Measurements from ENCODE around the gene TM4SF4. TPM values are rescaled to one million over a fixed set of nuclear protein-coding genes. Genes with fewer than 3 reads are reported as not detected.

The TM4SF4 gene
- total and polyA plus RNA-seq, 12 donors = not detected

DNA sequence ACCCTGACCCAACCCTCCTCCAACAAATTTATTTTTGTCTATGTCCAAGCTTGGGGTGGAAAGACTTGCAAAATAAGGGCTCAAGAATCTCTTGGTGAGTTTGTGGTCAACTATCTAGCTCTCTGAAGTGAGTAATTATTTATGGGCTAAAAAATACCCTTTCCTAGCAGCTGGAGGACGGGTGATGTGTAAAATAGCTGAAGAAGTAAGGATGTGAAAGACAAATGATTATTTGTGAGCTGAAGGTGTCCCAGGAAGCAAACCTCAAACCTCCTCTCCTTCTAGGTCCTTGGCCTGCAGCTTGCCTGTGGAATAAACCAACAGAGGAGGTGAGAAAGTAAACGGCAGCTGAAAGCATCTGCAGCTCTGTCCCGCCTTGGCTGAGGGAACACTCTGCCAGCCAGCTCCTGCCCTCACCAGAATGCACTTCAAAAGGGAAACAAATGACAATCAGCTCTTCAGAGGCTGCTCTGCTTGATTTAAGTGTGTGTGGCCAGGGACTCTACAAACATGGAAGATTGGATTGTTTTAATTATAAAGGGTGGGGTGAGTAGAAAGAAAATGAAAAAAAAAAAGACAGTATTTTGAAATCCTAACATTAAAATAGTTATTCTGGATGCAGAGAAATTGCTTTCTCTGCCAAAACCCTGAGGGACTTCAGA, 60.3 kb downstream of the TM4SF4 start:
- Histone ChIP-seq H3K27ac (peak overlapping the region in 6 of 10 donors; percentile 1 to 37 (median 14)), H3K27me3 (no peaks in the 10 kb centered on the region), H3K36me3 (peaks cover 0 to 2% (median 0%) of the 10 kb centered on the region in 9 donors), H3K4me1 (peaks cover 8 to 71% (median 48%) of the 10 kb centered on the region in 9 donors), H3K9me3 (no peaks in the 10 kb centered on the region), H3K4me3 (no peak overlapping the region)
- intact Hi-C loops (cut with DNase I) = loop anchor here in 7 of 10 donors (5.0 to 10.0 kb wide), 5 partner anchors 32 to 182 kb away; partner anchors contain the start of gene WWTR1 (in 3 of the 7)
- TF ChIP-seq, protein P1, sequence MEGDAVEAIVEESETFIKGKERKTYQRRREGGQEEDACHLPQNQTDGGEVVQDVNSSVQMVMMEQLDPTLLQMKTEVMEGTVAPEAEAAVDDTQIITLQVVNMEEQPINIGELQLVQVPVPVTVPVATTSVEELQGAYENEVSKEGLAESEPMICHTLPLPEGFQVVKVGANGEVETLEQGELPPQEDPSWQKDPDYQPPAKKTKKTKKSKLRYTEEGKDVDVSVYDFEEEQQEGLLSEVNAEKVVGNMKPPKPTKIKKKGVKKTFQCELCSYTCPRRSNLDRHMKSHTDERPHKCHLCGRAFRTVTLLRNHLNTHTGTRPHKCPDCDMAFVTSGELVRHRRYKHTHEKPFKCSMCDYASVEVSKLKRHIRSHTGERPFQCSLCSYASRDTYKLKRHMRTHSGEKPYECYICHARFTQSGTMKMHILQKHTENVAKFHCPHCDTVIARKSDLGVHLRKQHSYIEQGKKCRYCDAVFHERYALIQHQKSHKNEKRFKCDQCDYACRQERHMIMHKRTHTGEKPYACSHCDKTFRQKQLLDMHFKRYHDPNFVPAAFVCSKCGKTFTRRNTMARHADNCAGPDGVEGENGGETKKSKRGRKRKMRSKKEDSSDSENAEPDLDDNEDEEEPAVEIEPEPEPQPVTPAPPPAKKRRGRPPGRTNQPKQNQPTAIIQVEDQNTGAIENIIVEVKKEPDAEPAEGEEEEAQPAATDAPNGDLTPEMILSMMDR (IDR thresholded peaks at IDR 0.05) = no peak
- ATAC-seq (peak in 6 of 8 donors; percentile 11 to 67 (median 42)), DNase-seq (no peak)
- 39 to 47% methylated on average over 3 of the region's 3 CpGs for WGBS, 2 donors

DNA sequence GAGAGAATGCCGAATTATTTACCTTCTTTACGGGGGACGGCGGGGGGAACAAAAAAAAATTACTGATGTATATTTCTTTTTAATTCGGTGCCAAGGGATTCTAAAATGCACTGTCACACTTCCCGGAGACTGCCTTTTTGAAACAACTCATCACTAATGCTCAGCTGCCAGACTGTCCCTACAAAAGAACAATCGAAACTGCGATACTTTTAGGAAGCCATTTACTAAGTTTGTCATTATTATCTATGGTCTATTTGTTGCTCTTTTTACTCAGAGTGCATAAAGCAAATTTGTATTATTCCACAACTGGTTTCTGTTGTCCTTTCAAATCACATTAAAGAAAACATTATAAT, 60.8 kb downstream of the TM4SF4 start:
- Histone ChIP-seq H3K27ac (peak overlapping the region in 4 of 10 donors; percentile 1 to 33 (median 4)), H3K9me3 (no peaks in the 10 kb centered on the region), H3K4me3 (no peak overlapping the region), H3K4me1 (peaks cover 8 to 74% (median 50%) of the 10 kb centered on the region in 9 donors), H3K27me3 (no peaks in the 10 kb centered on the region), H3K36me3 (no peaks in the 10 kb centered on the region)
- TF ChIP-seq, protein P1 (IDR thresholded peaks at IDR 0.05) = no peak
- ATAC-seq (no peak), DNase-seq (no peak)
- intact Hi-C loops (cut with DNase I) = loop anchor here in 3 of 10 donors (5.0 to 10.0 kb wide), 3 partner anchors 119 to 129 kb away; partner anchors contain the start of gene WWTR1 (in 2 of the 3)
- 58% methylated on average over 8 of the region's 8 CpGs for WGBS, 2 donors

DNA sequence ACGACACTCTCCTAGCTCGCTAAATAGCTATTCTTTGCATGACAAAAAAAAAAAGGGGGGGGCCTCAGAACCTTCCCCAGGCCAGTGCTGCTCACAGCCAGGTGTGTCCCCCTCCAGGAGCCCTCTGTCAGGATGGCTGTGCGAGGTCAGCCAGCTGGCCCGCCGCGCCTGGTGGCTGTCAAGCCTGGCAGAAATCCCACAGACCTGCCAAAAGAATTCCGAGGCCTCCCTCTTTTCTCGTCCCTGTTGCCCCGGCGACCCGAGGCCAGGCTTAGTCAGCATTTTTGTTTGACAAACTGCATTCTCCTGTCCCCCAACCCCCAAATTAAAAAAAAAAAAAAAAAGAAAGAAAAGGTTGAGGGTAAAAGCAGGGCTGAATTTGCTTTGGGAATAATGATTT, 61.9 kb downstream of the TM4SF4 start:
- peak overlapping the region in 4 of 10 donors; percentile 8 to 13 (median 11) for H3K4me3 ChIP-seq
- H3K27me3 ChIP-seq = no peaks in the 10 kb centered on the region
- TF ChIP-seq, protein P1 (IDR thresholded peaks at IDR 0.05) = no peak
- WGBS, 2 donors = 11 to 15% methylated on average over 11 of the region's 11 CpGs
- peaks cover 0 to 8% (median 5%) of the 10 kb centered on the region in 9 donors for H3K36me3 ChIP-seq
- H3K9me3 ChIP-seq = no peaks in the 10 kb centered on the region
- H3K27ac ChIP-seq = peak overlapping the region in 5 of 10 donors; percentile 5 to 53 (median 23)
- H3K4me1 ChIP-seq = peaks cover 8 to 75% (median 52%) of the 10 kb centered on the region in 9 donors
- DNase-seq (peak; percentile 76 to 78), ATAC-seq (peak; percentile 77 to 91 (median 86))
- intact Hi-C loops (cut with DNase I) = loop anchor here in 3 of 10 donors (5.0 to 10.0 kb wide), 3 partner anchors 118 to 128 kb away; partner anchors contain the start of gene WWTR1 (in 2 of the 3)

DNA sequence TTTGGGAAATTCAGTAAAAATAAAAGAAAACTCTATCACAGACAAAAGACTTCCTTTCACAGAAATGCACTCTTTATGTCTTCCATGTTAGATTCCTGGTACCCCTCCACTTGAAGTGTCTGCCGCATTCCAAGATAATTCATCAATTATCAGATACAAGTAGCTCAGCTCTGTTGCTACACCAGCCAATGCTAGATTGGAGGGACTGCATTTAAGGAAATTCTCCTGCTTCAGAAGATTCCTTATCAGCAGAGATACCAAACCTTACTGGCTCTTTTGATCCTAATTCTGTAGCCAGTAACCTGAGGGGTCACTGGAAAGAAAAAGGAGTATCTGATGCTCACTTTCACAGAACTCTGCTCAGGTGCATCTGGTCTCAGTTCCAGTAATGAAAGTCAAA, 63.9 kb downstream of the TM4SF4 start:
- H3K4me3 ChIP-seq = no peak overlapping the region
- intact Hi-C loops (cut with DNase I) = loop anchor here in 3 of 10 donors (5.0 to 10.0 kb wide), 3 partner anchors 116 to 126 kb away; partner anchors contain the start of gene WWTR1 (in 2 of the 3)
- TF ChIP-seq, protein P1 (IDR thresholded peaks at IDR 0.05) = no peak
- H3K4me1 ChIP-seq = peaks cover 5 to 71% (median 53%) of the 10 kb centered on the region in 9 donors
- ATAC-seq (no peak), DNase-seq (no peak)
- peaks cover 0 to 22% (median 8%) of the 10 kb centered on the region in 9 donors for H3K36me3 ChIP-seq
- H3K27me3 ChIP-seq = no peaks in the 10 kb centered on the region
- H3K9me3 ChIP-seq = no peaks in the 10 kb centered on the region
- no peak overlapping the region for H3K27ac ChIP-seq
- WGBS, 2 donors = 86 to 94% methylated on average over 1 of the region's 1 CpG
